Right lobe of liver (tissue), 6 donors: Measurements from ENCODE around the gene LRMDA. TPM values are rescaled to one million over a fixed set of nuclear protein-coding genes. Genes with fewer than 3 reads are reported as not detected.

Source experiments
- ATAC-seq, 4 donors: fragments of 200-7000 bp; cut with Tn5 transposase; one replicate each; pipeline ENCODE4 v1.9.1; 2020; ENCODE audit warnings: mild to moderate bottlenecking in 4 of 4, moderate library complexity in 4 of 4
- DNase-seq, 3 donors: peaks; one replicate each; pipeline ENCODE4 v3.0.0-alpha.2; 2020
- H3K27ac ChIP-seq, 3 donors: fragments of 200-600 bp; one replicate each; pipeline ENCODE4 v1.8.0; 2022
- H3K27me3 ChIP-seq, 2 donors: fragments of 200-600 bp; one replicate each; pipeline ENCODE4 v1.8.0; 2022
- H3K36me3 ChIP-seq, 4 donors: fragments of 200-600 bp; sonication (generic) in 1 of 4; one replicate each; pipeline versions ENCODE4 v1.5.1 to v1.8.0; 2017 to 2022; ENCODE audit warnings: control low read depth in 1 of 4
- H3K4me1 ChIP-seq, 4 donors: fragments of 200-600 bp; sonication (generic) in 1 of 4; one replicate each; pipeline versions ENCODE4 v1.5.1 to v1.8.0; 2017 to 2022; ENCODE audit warnings: control low read depth in 1 of 4
- H3K4me3 ChIP-seq, 3 donors: fragments of 200-600 bp; one replicate each; pipeline ENCODE4 v1.8.0; 2022
- H3K9me3 ChIP-seq, 4 donors: fragments of 200-600 bp; sonication (generic) in 1 of 4; one replicate each; pipeline versions ENCODE4 v1.5.1 to v1.8.0; 2017 to 2022; ENCODE audit warnings: control low read depth in 1 of 4
- CTCF ChIP-seq, 4 donors: fragments of 200-600 bp in 3 of 4; fragments of 450-650 bp in 1 of 4; IDR thresholded peaks; one replicate each; pipeline versions ENCODE4 v1.5.1 to v1.8.0; 2016 to 2022; ENCODE audit warnings: antibody characterized with exemption in 4 of 4, mild to moderate bottlenecking in 2 of 4
- POLR2A ChIP-seq: fragments of 450-650 bp; IDR thresholded peaks from one replicate; pipeline ENCODE4 v1.6.1; 2017; ENCODE audit warnings: antibody characterized with exemption, mild to moderate bottlenecking
- WGBS: methylation state at CpG from one replicate; pipeline ENCODE4 v1.1.6; 2018; ENCODE audit warnings: low coverage, low lambda C conversion rate; ENCODE audit not compliant: insufficient coverage; ENCODE audit errors: missing lambda C conversion rate; 5-methylcytosine and 5-hydroxymethylcytosine counted together
- intact Hi-C, 2 donors: fragments of 100-400 bp; cut with DNase I; formaldehyde crosslinking; loops; one replicate each; pipeline versions ENCODE4 v1.11.2 to v1.14.1; 2022
- total RNA-seq, 6 experiments: library from RNA; depleted of rRNA in 2 of 6; stranded (reverse); fragments of >200 nt in 2 of 6; fragmentation: NEBNext Ultra II Directional in 3 of 6; extraction: Animal tissue kit (Norgen Biotek cat#: 25700) in 3 of 6; gene quantifications; one replicate each; pipeline versions ENCODE4 v1.1.0 to v1.2.4, GENCODE V29; 2016 to 2023
- donor health status: DM: no; HTN: yes; CAD: no.
- donor health status: DM: no; HTN: no; CAD: no.
- donor health status: DM: no; HTN: no; CAD: no.
- donor health status: DM: no; HTN: yes; CAD: no.
- donor health status: DM: no; HTN: yes; CAD: no.

The LRMDA gene
- total RNA-seq, 6 experiments from 2014 or later: 9.9 to 19.9 (median 16.3) TPM

DNA sequence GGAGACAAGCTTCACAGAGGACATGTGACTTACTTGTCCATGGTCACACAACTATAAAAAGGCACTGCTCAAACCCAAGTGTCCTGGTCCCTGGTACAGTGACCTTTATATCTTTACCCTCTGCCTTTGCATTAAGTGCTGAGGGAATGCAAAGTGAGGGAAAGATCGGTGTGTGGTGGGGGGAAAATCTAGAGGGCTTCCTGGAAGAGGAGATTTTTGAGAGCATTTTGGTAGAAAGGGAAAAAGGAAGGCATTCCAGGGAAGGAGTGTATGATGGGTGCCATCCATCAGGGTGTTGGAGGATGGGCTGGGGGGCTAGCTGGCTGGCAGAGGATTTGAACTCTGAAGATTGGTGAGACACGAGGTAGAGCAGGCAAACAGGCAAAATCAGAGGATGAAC, 39.2 kb upstream of the LRMDA start:
- Histone ChIP-seq H3K4me1 (peaks cover 0 to 7% (median 0%) of the 10 kb centered on the region in 4 donors), H3K9me3 (no peaks in the 10 kb centered on the region), H3K4me3 (no peak overlapping the region), H3K27me3 (no peaks in the 10 kb centered on the region), H3K36me3 (no peaks in the 10 kb centered on the region), H3K27ac (no peak overlapping the region)
- intact Hi-C loops: loop anchor here in 1 of 2 donors (10.0 kb wide), 2 partner anchors 523 to 643 kb away; no protein-coding TSS in a partner anchor
- ATAC-seq: no peak
- TF ChIP-seq POLR2A: no peak
- TF ChIP-seq CTCF (IDR thresholded peaks at IDR 0.05): no peak
- WGBS: 70% methylated on average over 2 of the region's 2 CpGs
- no peak for DNase-seq

- H3K27me3 ChIP-seq: no peaks in the 10 kb centered on the region
- intact Hi-C loops: loop anchor here in 1 of 2 donors (10.0 kb wide), 2 partner anchors 522 to 642 kb away; no protein-coding TSS in a partner anchor
- DNase-seq (no peak), ATAC-seq (no peak)
- TF ChIP-seq CTCF (IDR thresholded peaks at IDR 0.05): no peak
- no peak for TF ChIP-seq POLR2A
- H3K9me3 ChIP-seq: no peaks in the 10 kb centered on the region
- no peak overlapping the region for H3K4me3 ChIP-seq
- H3K36me3 ChIP-seq: no peaks in the 10 kb centered on the region
- H3K27ac ChIP-seq: no peak overlapping the region
- H3K4me1 ChIP-seq: peaks cover 0 to 7% (median 0%) of the 10 kb centered on the region in 4 donors
Measured at GRCh38 chr10:75392744-75393143, 38.7 kb upstream of the LRMDA start.

DNA sequence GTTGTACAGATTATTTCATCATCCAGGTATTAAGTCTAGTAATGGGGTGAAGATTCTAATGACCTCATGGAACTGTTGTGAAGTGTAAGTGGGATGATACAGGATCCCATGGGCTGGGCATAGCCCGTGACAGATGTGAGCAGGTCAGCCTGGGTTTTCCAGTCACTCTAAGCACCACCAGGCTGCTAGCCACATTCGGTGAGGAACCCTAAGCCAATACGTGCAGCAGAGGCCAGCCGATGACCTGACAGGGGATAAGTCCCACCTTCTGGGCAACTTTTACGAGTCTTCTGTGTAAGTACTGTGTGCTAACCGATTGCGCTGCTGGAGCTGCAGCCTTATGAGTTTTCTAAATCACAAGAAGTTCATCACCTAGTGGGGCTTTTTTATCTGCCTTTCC, 37.2 kb upstream of the LRMDA start:
- no peak for ATAC-seq
- Histone ChIP-seq H3K9me3 (no peaks in the 10 kb centered on the region), H3K36me3 (peaks cover 0 to 6% (median 0%) of the 10 kb centered on the region in 4 donors), H3K27ac (no peak overlapping the region), H3K4me1 (peaks cover 0 to 7% (median under 1%) of the 10 kb centered on the region in 4 donors), H3K27me3 (no peaks in the 10 kb centered on the region), H3K4me3 (no peak overlapping the region)
- 100% methylated on average over 2 of the region's 7 CpGs for WGBS
- no peak for TF ChIP-seq CTCF (IDR thresholded peaks at IDR 0.05)
- no peak for TF ChIP-seq POLR2A
- intact Hi-C loops: loop anchor here in 1 of 2 donors (10.0 kb wide), 2 partner anchors 521 to 641 kb away; no protein-coding TSS in a partner anchor
- DNase-seq: no peak

DNA sequence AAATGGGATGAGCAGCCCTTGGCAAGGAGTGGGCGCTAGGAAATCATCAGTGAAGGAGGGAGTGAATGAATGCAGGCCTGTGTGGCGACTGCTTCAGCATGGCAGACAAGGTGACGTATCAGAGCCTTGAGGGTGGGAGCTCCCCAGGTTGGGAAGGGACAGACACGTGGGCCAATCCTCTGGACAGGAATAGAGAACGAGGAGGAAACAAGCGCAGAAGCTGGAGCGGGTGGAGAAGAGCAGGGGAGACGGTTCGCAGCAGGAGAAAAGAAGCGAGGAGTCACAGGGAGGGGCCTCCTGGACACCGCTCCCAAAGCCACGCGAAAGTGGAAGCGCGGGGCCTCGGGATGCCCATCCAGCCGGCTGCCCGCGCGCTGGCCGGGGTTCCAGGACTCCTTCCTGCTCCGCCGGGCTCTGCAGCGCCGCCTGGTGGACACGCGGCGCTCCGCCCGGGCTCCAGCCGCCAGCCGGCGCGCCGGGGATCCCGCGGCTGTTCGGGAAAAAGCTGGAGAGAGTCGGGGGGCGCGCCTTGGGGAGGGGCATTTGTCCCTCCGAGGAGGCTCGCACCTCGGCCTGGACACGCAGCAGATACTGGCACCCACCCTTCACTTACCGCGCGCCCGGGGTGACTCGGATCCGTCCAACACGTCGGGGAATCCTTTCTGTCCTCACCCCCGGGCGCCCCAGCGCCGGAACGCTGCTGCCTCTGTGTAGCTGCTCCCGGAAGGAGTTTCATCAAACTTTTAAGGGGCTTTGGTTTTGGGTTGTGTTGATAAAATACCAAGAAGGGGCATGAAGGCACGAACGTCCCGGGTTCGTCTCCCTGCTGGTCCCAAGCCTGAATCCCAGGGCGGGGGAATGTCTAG, 36.1 kb upstream of the LRMDA start:
- H3K4me1 ChIP-seq: peaks cover 0 to 13% (median 2%) of the 10 kb centered on the region in 4 donors
- WGBS: 45% methylated on average over 15 of the region's 64 CpGs
- intact Hi-C loops: loop anchor here in 1 of 2 donors (10.0 kb wide), 2 partner anchors 520 to 640 kb away; no protein-coding TSS in a partner anchor
- H3K27me3 ChIP-seq: no peaks in the 10 kb centered on the region
- ATAC-seq (peak; percentile 39 to 57 (median 48)), DNase-seq (peak in 2 of 3 donors; percentile 63 to 69)
- peak overlapping the region; percentile 50 to 70 (median 58) for H3K27ac ChIP-seq
- TF ChIP-seq POLR2A (no peak), CTCF (IDR thresholded peaks at IDR 0.05) (peak; percentile 66 to 95 (median 80))
- peak overlapping the region; percentile 46 to 65 (median 55) for H3K4me3 ChIP-seq
- H3K9me3 ChIP-seq: no peaks in the 10 kb centered on the region
- peaks cover 0 to 6% (median 0%) of the 10 kb centered on the region in 4 donors for H3K36me3 ChIP-seq
